Type B pancreatic cell (in vitro differentiated cells): Measurements from ENCODE around the gene CRIP2. TPM values are rescaled to one million over a fixed set of nuclear protein-coding genes. Genes with fewer than 3 reads are reported as not detected.

Experiments
- DNase-seq: peaks from one replicate; pipeline ENCODE4 v3.0.0; 2021; ENCODE audit warnings: mixed read lengths; ENCODE audit not compliant: unreplicated experiment; ENCODE audit errors: extremely low spot score
- H3K27ac Mint-ChIP-seq: 2 replicates; pipeline ENCODE4 v1.8.0; 2021; ENCODE audit warnings: mild to moderate bottlenecking, mixed read lengths
- H3K27me3 Mint-ChIP-seq: 2 replicates; pipeline ENCODE4 v1.8.0; 2021; ENCODE audit warnings: mixed read lengths
- H3K36me3 Mint-ChIP-seq: 2 replicates; pipeline ENCODE4 v1.8.0; 2021; ENCODE audit warnings: mixed read lengths
- H3K4me1 Mint-ChIP-seq: one replicate; pipeline ENCODE4 v1.8.0; 2021; ENCODE audit warnings: mixed read lengths; ENCODE audit not compliant: unreplicated experiment
- H3K4me3 Mint-ChIP-seq: 2 replicates; pipeline ENCODE4 v1.8.0; 2021; ENCODE audit warnings: mild to moderate bottlenecking, mixed read lengths
- H3K9me3 Mint-ChIP-seq: 2 replicates; pipeline ENCODE4 v1.8.0; 2021; ENCODE audit warnings: mixed read lengths
- total RNA-seq: library from RNA; stranded (reverse); gene quantifications from 2 replicates; pipeline ENCODE4 v1.2.1, GENCODE V29; 2021; ENCODE audit warnings: low replicate concordance
- TF ChIP-seq, protein P1 (sequence below): fragments of 200-600 bp; sonication (generic); conservative IDR thresholded peaks from 2 replicates; pipeline ENCODE4 v1.5.0; 2021; ENCODE audit warnings: antibody characterized with exemption, mild to moderate bottlenecking

The CRIP2 gene
- total RNA-seq, 1 donor from 2014 or later, result 20.3 TPM

DNA sequence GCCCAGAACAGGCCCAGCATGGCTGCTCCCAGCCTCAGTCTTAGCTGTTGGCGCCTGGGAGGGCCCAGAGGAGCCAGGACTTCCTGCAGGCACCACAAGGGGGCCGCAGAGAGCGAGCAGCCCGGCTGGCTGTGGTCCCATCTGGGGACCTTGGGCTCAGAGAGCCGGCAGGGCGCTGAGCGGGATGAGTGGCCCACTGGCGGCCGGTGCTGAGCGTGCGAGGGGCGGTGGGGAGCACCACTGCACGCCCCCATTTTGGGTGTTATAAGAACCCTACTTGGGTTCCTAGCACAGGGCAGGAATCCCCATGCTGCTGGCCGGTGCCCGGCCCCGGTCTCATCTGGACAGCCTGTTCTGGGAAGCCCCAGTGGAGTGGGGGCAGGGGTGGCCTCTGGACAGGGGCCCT, 25.9 kb upstream of the CRIP2 start:
- no peak overlapping the region for H3K4me3 Mint-ChIP-seq
- TF ChIP-seq, protein P1, sequence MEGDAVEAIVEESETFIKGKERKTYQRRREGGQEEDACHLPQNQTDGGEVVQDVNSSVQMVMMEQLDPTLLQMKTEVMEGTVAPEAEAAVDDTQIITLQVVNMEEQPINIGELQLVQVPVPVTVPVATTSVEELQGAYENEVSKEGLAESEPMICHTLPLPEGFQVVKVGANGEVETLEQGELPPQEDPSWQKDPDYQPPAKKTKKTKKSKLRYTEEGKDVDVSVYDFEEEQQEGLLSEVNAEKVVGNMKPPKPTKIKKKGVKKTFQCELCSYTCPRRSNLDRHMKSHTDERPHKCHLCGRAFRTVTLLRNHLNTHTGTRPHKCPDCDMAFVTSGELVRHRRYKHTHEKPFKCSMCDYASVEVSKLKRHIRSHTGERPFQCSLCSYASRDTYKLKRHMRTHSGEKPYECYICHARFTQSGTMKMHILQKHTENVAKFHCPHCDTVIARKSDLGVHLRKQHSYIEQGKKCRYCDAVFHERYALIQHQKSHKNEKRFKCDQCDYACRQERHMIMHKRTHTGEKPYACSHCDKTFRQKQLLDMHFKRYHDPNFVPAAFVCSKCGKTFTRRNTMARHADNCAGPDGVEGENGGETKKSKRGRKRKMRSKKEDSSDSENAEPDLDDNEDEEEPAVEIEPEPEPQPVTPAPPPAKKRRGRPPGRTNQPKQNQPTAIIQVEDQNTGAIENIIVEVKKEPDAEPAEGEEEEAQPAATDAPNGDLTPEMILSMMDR, result peak; percentile 84
- no peak overlapping the region for H3K27ac Mint-ChIP-seq
- no peaks in the 10 kb centered on the region for H3K9me3 Mint-ChIP-seq
- peaks cover 4% of the 10 kb centered on the region for H3K36me3 Mint-ChIP-seq
- no peak for DNase-seq
- H3K4me1 Mint-ChIP-seq, result no peaks in the 10 kb centered on the region
- no peaks in the 10 kb centered on the region for H3K27me3 Mint-ChIP-seq

GRCh38 chr14:105449276-105450122, 25.1 kb upstream of the CRIP2 start:
- TF ChIP-seq, protein P1, result no peak
- peaks cover 4% of the 10 kb centered on the region for H3K36me3 Mint-ChIP-seq
- H3K4me3 Mint-ChIP-seq, result no peak overlapping the region
- H3K4me1 Mint-ChIP-seq, result no peaks in the 10 kb centered on the region
- H3K27ac Mint-ChIP-seq, result no peak overlapping the region
- H3K27me3 Mint-ChIP-seq, result no peaks in the 10 kb centered on the region
- no peaks in the 10 kb centered on the region for H3K9me3 Mint-ChIP-seq
- DNase-seq, result no peak

DNA sequence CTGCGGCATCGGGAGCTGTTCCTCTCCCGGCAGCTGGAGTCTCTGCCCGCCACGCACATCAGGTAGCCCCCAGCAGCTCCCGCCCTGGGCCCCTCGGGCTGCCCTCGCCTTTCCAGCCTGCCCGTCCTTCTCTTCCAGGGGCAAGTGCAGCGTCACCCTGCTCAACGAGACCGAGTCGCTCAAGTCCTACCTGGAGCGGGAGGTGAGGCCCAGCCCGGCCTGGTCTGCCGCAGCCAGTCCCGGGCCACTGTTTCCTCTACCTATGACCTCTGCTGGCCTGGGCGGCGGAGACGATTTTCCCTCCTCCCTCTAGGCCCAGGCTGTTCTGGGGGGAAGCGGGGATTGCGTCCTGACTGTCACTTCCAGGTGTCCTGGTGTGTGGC, 24.5 kb upstream of the CRIP2 start:
- no peaks in the 10 kb centered on the region for H3K4me1 Mint-ChIP-seq
- H3K27me3 Mint-ChIP-seq, result no peaks in the 10 kb centered on the region
- TF ChIP-seq, protein P1, result no peak

DNA sequence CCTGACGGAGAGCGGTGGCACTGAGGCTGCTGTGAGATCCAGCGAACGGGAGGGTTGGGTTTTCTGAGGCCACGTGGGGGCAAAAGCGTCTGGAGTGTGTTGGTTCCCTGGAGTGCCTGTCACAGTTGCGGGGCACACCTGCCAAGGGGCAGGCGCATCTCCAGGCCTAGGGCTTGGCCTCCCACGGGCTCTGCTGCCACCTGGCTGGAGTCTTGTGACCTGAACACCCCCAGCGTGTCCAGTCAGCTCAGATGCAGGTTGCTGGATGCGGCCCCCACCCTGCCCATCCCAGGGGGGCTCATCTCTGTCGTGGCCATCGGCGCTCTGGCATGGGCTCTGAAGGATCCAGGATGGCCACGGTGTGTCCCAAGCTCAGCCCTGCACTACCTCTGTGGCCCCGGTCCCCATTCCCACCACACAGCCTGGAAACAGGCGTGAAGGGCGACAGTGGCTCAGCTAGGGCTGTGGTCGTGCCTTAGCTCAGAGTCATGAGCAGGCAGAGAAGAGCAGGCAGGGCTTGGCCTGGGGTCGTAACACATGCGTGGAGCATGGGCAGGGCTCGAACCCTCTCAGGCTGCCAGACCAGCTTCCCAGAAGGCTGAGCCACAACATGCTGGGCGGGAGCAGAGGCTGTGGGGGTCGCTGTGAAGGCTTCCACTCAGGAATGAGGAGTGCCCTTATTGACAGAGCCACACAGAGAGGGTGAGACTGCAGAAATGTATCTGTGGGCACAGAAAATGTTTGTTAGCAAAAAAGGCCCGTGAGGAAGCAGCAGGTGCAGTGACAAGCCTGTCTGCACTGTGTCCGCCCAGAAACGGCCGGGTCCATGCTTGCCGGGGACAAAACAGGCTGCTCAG, 23.5 kb upstream of the CRIP2 start:
- DNase-seq, result no peak
- Mint-ChIP-seq H3K27me3 (no peaks in the 10 kb centered on the region), H3K4me3 (no peak overlapping the region), H3K27ac (no peak overlapping the region), H3K9me3 (no peaks in the 10 kb centered on the region), H3K36me3 (peaks cover 4% of the 10 kb centered on the region), H3K4me1 (no peaks in the 10 kb centered on the region)
- TF ChIP-seq, protein P1, result no peak

More for the DNA sequence above, 24.5 kb upstream of the CRIP2 start:
- no peak for DNase-seq
- Mint-ChIP-seq H3K4me3 (no peak overlapping the region), H3K9me3 (no peaks in the 10 kb centered on the region), H3K36me3 (peaks cover 4% of the 10 kb centered on the region), H3K27ac (no peak overlapping the region)

GRCh38 chr14:105452963-105453362, 21.7 kb upstream of the CRIP2 start:
- Mint-ChIP-seq H3K27ac (no peak overlapping the region), H3K36me3 (peaks cover 4% of the 10 kb centered on the region), H3K9me3 (no peaks in the 10 kb centered on the region), H3K27me3 (no peaks in the 10 kb centered on the region), H3K4me3 (no peak overlapping the region), H3K4me1 (no peaks in the 10 kb centered on the region)
- TF ChIP-seq, protein P1, result no peak
- DNase-seq, result no peak
